Ovary (tissue), 3 donors: ENCODE results near the gene NPVF.

Experiments
- CTCF ChIP-seq, 3 donors: fragments of 450-650 bp in 2 of 3; fragments of 200-600 bp in 1 of 3; IDR thresholded peaks; one replicate each; pipeline versions ENCODE4 v1.5.1 to v1.8.0; 2016 to 2022; ENCODE audit warnings: antibody characterized with exemption in 3 of 3, mild to moderate bottlenecking in 1 of 3
- POLR2A ChIP-seq: fragments of 450-650 bp; IDR thresholded peaks from one replicate; pipeline ENCODE4 v1.6.1; 2017; ENCODE audit warnings: antibody characterized with exemption, mild to moderate bottlenecking, moderate library complexity
- donor health status: DM: no; HTN: no; CAD: no.

- TF ChIP-seq CTCF (IDR thresholded peaks at IDR 0.05) (no peak), POLR2A (no peak)
Observed at GRCh38 chr7:25189197-25189596, 39.1 kb downstream of the NPVF start.
